Caco-2 (cell line): ENCODE measurements around the gene TGFB2. TPM values are rescaled to one million over a fixed set of nuclear protein-coding genes. Genes with fewer than 3 reads are reported as not detected.
A peak's percentile ranks its signal among the peaks of the same experiment; 100 is the strongest.

Experiments used
- BruUV-seq: library from RNA; stranded (reverse); fragments of 400-500 nt; replicated peaks from 2 replicates; lab custom pipeline; 2021; lab: Mats Ljungman, UMichigan
- CTCF ChIA-PET: fragments of 300-600 bp; sonication (Branson Sonifier 250); formaldehyde crosslinking; loops from one replicate; lab custom pipeline; 2022; ENCODE audit warnings: antibody characterized with exemption; lab: Charles Lee
- POLR2A ChIA-PET: fragments of 300-600 bp; sonication (Branson Sonifier 250); formaldehyde crosslinking; loops from one replicate; lab custom pipeline; 2022; ENCODE audit warnings: antibody characterized with exemption; lab: Charles Lee
- DNase-seq, 2 experiments: peaks; one replicate each; pipeline versions ENCODE4 v3.0.0 to v3.0.0-alpha.2; 2020 to 2022
- H3K27me3 ChIP-seq: replicated peaks from 2 replicates; pipeline ENCODE4 v1.6.0; 2011; ENCODE audit warnings: low read length; ENCODE audit not compliant: control insufficient read depth, insufficient read depth
- H3K36me3 ChIP-seq: 2 replicates; pipeline ENCODE4 v1.5.1; 2011; ENCODE audit warnings: low read length; ENCODE audit not compliant: control insufficient read depth, insufficient read depth
- H3K4me1 ChIP-seq: fragments of 250-450 bp; sonication (Bioruptor Pico); 2 replicates; pipeline ENCODE4 v1.5.1; 2020; ENCODE audit warnings: mild to moderate bottlenecking
- H3K4me3 ChIP-seq: 2 replicates; pipeline ENCODE4 v1.5.1; 2011; ENCODE audit warnings: low read depth, mild to moderate bottlenecking, control low read depth, low read length
- H3K9me3 ChIP-seq: fragments of 250-450 bp; sonication (Bioruptor Pico); 2 replicates; pipeline ENCODE4 v1.5.1; 2020; ENCODE audit warnings: mild to moderate bottlenecking, moderate library complexity
- H3K27ac Mint-ChIP-seq: one replicate; pipeline ENCODE4 v1.8.0; 2022; ENCODE audit warnings: mixed read lengths; ENCODE audit not compliant: unreplicated experiment
- H3K27me3 Mint-ChIP-seq: one replicate; pipeline ENCODE4 v1.8.0; 2022; ENCODE audit warnings: mixed read lengths; ENCODE audit not compliant: insufficient read depth, unreplicated experiment
- H3K36me3 Mint-ChIP-seq: one replicate; pipeline ENCODE4 v1.8.0; 2022; ENCODE audit warnings: mild to moderate bottlenecking, mixed read lengths; ENCODE audit not compliant: insufficient read depth, unreplicated experiment
- H3K4me1 Mint-ChIP-seq: one replicate; pipeline ENCODE4 v1.8.0; 2022; ENCODE audit warnings: low read depth, mixed read lengths; ENCODE audit not compliant: unreplicated experiment
- H3K4me3 Mint-ChIP-seq: one replicate; pipeline ENCODE4 v1.8.0; 2022; ENCODE audit warnings: mild to moderate bottlenecking, moderate library complexity, mixed read lengths; ENCODE audit not compliant: unreplicated experiment
- H3K9me3 Mint-ChIP-seq: one replicate; pipeline ENCODE4 v1.8.0; 2022; ENCODE audit warnings: mixed read lengths; ENCODE audit not compliant: unreplicated experiment
- intact Hi-C: fragments of 100-400 bp; cut with micrococcal nuclease; formaldehyde crosslinking; loops from one replicate; pipeline ENCODE4 v1.10.0; 2022; ENCODE audit not compliant: unreplicated experiment
- total RNA-seq: library from RNA; stranded (reverse); gene quantifications from 2 replicates; pipeline ENCODE4 v1.2.3, GENCODE V29; 2022
- TF ChIP-seq, protein P1 (sequence below), 2 experiments: fragments of 200-600 bp in 1 of 2; IDR thresholded peaks; 1 replicate in 1 of 2; 2 replicates in 1 of 2; pipeline versions ENCODE4 v1.5.1 to v1.8.0; 2011 to 2022; ENCODE audit warnings: antibody characterized with exemption in 1 of 2, control low read depth in 1 of 2, inconsistent platforms in 1 of 2, low read depth in 1 of 2, low read length in 1 of 2, mild to moderate bottlenecking in 1 of 2, moderate library complexity in 1 of 2; ENCODE audit not compliant: insufficient read depth in 1 of 2, severe bottlenecking in 1 of 2, unreplicated experiment in 1 of 2

The TGFB2 gene
- total RNA-seq, 1 experiment from 2014 or later, result 14.2 TPM

DNA sequence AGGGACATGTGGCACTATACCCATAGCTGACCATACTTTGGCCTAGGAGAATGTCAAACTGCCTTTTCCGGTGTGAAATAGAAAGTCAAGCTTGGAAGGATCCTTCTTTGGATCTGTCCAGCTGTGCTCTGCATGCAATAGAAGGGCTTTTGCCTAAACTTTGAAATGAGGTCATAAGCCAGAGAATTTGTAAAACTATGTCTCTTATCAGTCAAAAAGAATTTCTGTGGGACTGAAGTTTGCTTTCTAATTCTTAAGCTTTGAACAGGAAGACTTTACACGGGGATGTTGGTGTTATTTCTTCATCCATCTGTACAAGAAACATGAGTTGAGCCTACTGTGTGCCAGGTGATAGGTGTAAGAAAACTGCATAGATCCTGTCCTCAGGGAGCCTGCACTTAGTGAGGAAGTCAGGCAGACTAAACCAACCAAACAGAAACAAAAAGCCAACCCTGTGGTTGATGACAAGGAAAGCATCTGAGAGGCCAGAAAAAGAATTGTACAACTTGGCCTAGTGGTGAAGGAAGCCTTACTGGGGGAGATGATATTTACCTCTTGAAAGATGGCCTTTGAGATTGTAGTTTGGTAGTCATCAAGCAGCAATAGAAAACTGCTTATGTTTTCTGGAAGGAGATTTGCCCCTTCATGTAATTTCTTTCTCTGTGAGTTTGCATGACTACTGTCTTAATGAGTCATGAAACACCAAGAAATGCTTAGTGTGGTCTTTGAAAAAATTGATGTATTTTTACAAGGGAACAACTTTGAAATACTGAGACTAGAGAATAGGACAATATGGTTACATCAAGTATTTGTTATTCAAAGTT, 24.8 kb downstream of the TGFB2 start:
- H3K27me3 Mint-ChIP-seq, result no peaks in the 10 kb centered on the region
- BruUV-seq, result TSS peak; percentile 24
- H3K4me1 Mint-ChIP-seq, result peaks cover 29% of the 10 kb centered on the region
- peak in 1 of 2 experiments; percentile 27 for DNase-seq
- intact Hi-C loops, result loop anchor here (5.0 to 10.0 kb wide), 2 partner anchors 92 to 945 kb away; no protein-coding TSS in a partner anchor
- Histone ChIP-seq H3K4me1 (peaks cover 85% of the 10 kb centered on the region), H3K9me3 (no peaks in the 10 kb centered on the region), H3K4me3 (no peak overlapping the region), H3K36me3 (no peaks in the 10 kb centered on the region), H3K27me3 (no peaks in the 10 kb centered on the region)
- POLR2A ChIA-PET, result interaction anchor here (1.1 to 1.4 kb wide), 2 partner anchors 11 to 25 kb away, joined by 4 to 7 read pairs; partner anchors contain the start of gene TGFB2
- peak overlapping the region; percentile 88 for H3K27ac Mint-ChIP-seq
- peaks cover 16% of the 10 kb centered on the region for H3K36me3 Mint-ChIP-seq
- TF ChIP-seq, protein P1, sequence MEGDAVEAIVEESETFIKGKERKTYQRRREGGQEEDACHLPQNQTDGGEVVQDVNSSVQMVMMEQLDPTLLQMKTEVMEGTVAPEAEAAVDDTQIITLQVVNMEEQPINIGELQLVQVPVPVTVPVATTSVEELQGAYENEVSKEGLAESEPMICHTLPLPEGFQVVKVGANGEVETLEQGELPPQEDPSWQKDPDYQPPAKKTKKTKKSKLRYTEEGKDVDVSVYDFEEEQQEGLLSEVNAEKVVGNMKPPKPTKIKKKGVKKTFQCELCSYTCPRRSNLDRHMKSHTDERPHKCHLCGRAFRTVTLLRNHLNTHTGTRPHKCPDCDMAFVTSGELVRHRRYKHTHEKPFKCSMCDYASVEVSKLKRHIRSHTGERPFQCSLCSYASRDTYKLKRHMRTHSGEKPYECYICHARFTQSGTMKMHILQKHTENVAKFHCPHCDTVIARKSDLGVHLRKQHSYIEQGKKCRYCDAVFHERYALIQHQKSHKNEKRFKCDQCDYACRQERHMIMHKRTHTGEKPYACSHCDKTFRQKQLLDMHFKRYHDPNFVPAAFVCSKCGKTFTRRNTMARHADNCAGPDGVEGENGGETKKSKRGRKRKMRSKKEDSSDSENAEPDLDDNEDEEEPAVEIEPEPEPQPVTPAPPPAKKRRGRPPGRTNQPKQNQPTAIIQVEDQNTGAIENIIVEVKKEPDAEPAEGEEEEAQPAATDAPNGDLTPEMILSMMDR (IDR thresholded peaks at IDR 0.05; ENCODE audit: insufficient read depth in 1 of 2, low read depth in 1 of 2, low read length in 1 of 2, severe bottlenecking in 1 of 2, unreplicated experiment in 1 of 2), result no peak
- H3K9me3 Mint-ChIP-seq, result no peaks in the 10 kb centered on the region
- CTCF ChIA-PET, result no interaction called here
- H3K4me3 Mint-ChIP-seq, result peak overlapping the region; percentile 37

DNA sequence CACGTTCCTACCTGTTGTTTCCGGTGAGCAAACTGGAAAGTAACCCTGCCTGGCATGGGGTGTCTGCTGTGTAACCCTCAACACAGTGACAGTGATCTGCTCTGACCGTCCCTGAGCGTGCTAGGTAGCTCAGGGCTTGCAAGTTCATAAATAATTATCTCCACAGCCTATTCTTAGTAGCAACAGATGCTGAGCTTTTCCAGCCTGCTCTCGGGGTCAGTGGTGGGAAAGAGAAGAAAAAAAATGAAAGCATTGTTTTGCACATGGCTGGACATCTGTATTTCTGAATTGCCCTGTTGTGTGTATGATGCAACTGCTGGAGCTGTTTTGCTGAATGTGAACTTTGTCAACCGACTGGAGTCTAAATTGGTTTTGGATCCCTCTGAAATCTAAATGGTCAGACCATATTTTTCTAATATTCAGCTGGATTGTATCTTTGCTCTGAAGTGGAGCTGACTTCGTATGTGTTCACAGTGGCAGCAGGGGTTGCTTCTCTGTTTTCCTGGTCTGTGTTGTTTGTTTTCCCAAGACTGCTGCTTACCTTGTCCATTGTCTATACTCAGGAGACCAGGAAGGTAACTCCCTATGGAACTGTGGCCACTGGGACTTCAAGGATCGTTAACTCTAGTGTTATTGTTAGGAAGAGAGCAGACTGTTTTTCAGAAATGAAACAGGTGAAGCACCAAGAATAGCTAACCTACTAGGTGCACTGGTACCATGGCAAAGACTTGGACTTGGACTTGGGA, 27.0 kb downstream of the TGFB2 start:
- no peak overlapping the region for H3K4me3 Mint-ChIP-seq
- POLR2A ChIA-PET, result no interaction called here
- peaks cover 42% of the 10 kb centered on the region for H3K4me1 Mint-ChIP-seq
- CTCF ChIA-PET, result no interaction called here
- Histone ChIP-seq H3K36me3 (no peaks in the 10 kb centered on the region), H3K9me3 (no peaks in the 10 kb centered on the region), H3K4me3 (no peak overlapping the region), H3K4me1 (peaks cover 74% of the 10 kb centered on the region), H3K27me3 (no peaks in the 10 kb centered on the region)
- peaks cover 16% of the 10 kb centered on the region for H3K36me3 Mint-ChIP-seq
- TF ChIP-seq, protein P1 (IDR thresholded peaks at IDR 0.05; ENCODE audit: insufficient read depth in 1 of 2, low read depth in 1 of 2, low read length in 1 of 2, severe bottlenecking in 1 of 2, unreplicated experiment in 1 of 2), result no peak
- no peaks in the 10 kb centered on the region for H3K9me3 Mint-ChIP-seq
- peak overlapping the region; percentile 53 for H3K27ac Mint-ChIP-seq
- intact Hi-C loops, result no loop called here
- no peak for DNase-seq
- no peaks in the 10 kb centered on the region for H3K27me3 Mint-ChIP-seq
- BruUV-seq, result no TSS peak
